Breast epithelium (tissue), 3 donors: Measurements from ENCODE around the gene DYSF.

ENCODE experiments used
- POLR2A ChIP-seq: fragments of 450-650 bp; IDR thresholded peaks from one replicate; pipeline ENCODE4 v1.6.1; 2016; ENCODE audit warnings: antibody characterized with exemption, mild to moderate bottlenecking, moderate library complexity
- TF ChIP-seq, protein P1 (sequence below), 3 donors: fragments of 450-650 bp; IDR thresholded peaks; one replicate each; pipeline ENCODE4 v1.5.1; 2016 to 2017; ENCODE audit warnings: antibody characterized with exemption in 3 of 3, mild to moderate bottlenecking in 3 of 3, moderate library complexity in 3 of 3

DNA sequence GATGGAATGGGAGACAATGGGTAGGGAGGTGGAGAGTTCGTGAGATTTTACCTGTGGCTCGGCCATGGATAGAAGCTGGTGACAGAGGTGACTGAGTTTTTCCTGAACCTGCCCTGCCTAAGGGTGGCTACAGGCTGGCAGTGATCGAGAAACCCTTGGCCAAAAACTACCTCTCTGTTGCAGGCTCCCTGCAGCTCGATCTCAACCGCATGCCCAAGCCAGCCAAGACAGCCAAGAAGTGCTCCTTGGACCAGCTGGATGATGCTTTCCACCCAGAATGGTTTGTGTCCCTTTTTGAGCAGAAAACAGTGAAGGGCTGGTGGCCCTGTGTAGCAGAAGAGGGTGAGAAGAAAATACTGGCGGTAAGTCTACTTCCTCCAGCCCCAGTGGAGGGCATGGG is 225.5 kb downstream of the DYSF start:
- TF ChIP-seq, protein P1, sequence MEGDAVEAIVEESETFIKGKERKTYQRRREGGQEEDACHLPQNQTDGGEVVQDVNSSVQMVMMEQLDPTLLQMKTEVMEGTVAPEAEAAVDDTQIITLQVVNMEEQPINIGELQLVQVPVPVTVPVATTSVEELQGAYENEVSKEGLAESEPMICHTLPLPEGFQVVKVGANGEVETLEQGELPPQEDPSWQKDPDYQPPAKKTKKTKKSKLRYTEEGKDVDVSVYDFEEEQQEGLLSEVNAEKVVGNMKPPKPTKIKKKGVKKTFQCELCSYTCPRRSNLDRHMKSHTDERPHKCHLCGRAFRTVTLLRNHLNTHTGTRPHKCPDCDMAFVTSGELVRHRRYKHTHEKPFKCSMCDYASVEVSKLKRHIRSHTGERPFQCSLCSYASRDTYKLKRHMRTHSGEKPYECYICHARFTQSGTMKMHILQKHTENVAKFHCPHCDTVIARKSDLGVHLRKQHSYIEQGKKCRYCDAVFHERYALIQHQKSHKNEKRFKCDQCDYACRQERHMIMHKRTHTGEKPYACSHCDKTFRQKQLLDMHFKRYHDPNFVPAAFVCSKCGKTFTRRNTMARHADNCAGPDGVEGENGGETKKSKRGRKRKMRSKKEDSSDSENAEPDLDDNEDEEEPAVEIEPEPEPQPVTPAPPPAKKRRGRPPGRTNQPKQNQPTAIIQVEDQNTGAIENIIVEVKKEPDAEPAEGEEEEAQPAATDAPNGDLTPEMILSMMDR (IDR thresholded peaks at IDR 0.05): no peak
- TF ChIP-seq POLR2A: no peak
